GM19455 (cell line): ENCODE data around the gene C1GALT1.
"Not testable (repeated sequence)": the region's sequence is repeated elsewhere in the genome, so short reads cannot be mapped to it uniquely, and the experiment has no call there.

Source experiments
- ATAC-seq: cut with Tn5 transposase; IDR thresholded peaks from one replicate; pipeline ENCODE4 v1.9.1; 2021; ENCODE audit not compliant: unreplicated experiment

C1GALT1 gene

DNA sequence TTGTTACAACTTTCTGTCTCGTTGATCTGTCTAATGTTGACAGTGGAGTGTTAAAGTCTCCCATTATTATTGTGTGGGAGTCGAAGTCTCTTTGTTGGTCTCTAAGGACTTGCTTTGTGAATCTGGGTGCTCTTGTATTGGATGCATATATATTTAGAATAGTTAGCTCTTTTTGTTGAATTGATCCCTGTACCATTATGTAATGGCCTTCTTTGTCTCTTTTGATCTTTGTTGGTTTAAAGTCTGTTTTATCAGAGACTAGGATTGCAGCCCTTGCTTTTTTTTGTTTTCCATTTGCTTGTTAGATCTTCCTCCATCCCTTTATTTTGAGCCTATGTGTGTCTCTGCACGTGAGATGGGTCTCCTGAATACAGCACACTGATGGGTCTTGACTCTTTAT, 17.2 kb downstream of the C1GALT1 start:
- ATAC-seq: not testable (repeated sequence)

DNA sequence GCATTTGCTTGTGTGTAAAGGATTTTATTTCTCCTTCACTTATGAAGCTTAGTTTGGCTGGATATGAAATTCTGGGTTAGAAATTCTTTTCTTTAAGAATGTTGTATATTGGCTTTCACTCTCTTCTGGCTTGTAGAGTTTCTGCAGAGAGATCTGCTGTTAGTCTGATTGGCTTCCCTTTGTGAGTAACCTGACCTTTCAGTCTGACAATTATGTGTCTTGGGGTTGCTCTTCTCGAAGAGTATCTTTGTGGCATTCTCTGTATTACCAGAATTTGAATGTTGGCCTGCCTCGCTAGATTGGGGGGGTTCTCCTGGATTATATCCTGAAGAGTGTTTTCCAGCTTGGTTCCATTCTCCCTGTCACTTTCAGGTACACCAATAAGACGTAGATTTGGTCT, 17.9 kb downstream of the C1GALT1 start:
- ATAC-seq: not testable (repeated sequence)

DNA sequence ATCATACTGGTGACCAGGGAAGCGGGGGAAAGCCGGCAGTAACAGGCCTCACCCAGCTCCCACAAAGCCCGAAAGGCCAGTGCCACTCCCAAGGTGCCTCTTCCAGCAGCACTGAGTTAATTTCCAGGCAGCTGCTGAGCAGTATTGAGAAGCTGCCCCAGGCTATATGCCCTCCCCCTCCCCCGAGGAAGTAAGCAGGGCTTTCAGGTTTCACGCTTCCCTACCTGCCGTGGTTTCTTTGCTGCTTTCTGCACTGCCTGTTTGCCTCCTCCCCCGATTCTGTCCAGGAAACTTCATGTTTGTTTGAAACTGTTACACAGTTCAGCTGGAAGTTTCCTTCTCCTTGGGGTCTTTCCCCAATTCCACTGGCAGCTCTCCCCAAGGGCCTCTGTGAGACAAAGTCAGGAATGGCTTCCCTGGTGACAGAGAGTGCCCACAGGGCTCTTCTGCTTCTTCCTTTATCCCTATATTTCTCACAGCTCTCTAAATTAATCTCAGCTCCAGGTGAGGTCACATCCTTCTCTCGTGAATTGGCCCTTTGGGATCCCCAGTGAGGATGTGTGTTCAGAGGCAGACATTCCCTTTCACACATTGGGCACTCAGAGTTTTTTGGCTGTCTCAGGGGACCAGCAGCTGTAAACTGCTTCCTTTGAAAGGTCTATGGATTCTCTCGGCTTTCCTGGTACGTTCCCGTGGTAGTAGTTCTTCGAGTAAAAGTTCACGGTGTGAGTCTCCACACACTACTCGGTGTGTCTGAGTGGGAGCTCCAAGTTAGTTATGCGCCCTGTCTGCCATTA, 19.4 kb downstream of the C1GALT1 start:
- peak; percentile 98 for ATAC-seq

DNA sequence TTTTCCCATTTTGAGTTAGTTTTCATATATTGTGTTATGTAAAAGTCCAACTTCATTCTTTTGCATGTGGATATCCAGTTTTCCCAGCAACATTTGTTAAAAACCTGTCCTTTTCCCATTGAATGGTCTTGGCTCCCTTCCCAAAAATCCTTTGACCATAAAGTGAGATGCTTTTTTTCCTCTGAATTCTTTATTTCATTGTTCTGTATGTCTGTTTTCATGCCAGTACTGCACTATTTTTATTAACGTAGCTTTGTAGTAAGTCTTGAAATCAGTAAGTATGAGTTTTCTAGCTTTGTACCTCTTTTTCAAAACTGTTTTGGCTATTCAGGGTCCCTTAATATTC, 20.0 kb downstream of the C1GALT1 start:
- no peak for ATAC-seq

DNA sequence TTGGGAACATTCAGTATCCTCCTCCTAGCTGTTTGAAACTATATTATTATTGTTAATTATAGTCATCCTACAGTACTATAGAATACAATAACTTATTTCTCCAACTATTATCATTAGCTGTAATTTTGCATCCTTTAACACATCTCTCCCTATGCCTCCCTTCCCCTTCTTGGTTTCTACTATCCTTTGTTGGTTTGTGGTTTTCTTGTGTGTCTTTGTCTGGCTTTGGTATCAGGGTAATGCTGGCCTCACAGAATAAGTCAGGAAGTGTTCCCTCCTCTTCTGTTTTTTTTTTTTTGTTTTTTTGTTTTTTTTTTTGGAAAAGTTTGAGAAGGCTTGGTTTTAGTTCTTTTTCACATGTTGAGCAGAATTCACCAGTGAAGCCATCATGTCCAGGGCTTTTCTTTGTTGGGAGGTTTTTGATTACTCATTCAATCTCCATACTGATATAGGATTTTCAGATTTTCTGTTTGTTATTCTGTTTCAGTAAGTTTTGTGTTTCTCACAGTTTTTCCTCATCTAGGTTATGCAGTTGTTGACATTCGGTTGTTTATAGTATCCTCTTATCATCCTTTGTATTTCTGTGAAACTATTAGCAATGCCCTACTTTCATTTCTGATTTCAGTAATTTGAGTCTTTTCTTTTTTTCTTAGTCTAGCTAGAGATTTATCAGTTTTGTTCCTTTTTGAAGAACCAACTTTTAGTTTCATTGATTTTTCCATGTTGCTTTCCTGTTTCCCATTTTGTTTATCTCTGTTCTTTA, 21.6 kb downstream of the C1GALT1 start:
- ATAC-seq: no peak

DNA sequence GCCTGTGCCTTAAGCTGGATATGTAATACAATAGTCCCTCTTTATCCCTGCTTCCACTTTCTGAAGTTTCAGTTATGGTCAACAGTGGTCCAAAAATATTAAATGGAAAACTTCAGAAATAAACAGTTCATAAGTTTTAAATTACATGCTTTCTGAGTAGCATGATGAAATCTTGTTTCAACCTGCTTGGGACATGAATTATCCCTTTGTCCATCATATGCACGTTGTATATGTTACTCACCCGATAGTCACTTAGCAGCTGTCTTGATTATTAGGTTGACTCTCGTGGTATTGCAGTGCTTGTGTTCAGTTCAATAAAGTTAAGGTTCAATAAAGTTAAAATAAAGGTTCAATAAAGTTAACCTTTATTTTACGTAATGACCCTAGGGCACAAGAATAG, 25.5 kb downstream of the C1GALT1 start:
- ATAC-seq: no peak

DNA sequence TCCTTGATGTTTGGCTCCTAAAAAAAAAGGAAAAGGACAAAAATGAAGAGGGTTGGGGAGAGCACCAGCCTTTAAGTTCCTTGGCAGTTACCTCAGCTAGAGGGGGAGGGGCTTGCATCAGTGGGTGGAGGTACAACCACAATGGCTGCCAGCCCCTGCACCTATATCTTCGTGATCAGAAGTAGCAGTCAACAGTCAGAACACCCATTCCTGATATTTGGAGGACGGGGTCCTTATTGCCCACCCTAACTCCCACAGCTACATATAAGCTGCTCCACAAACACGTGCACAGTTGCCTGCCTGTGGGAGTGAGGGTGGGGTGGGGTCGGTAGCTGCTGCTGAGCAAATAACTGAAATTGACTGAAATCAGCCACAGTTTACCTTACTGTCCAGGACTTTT, 26.2 kb downstream of the C1GALT1 start:
- no peak for ATAC-seq

DNA sequence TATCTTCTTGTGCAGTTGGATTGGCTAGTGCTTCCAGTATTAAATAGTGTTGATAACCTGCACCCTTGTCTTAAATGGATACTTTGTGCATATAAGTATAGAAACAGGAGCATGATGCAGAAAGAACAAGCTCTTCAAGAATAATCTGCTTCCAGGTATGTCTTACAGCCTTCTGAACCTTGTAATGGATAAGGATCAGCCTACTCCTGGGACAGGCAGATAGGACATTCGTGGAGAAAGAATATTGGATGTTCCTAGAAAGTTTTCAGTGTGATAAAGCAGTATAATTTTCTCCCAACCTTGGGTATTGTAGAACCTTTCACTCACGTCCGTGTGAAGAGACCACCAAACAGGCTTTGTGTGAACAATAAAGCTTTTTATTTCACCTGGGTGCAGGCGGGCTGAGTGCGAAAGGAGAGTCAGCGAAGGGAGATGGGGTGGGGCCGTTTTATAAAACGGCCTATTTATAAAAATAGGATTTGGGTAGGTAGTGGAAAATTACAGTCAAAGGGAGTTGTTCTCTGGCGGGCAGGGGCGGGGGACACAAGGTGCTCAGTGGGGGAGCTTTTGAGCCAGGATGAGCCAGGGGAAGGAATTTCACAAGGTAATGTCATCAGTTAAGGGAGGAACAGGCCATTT, 27.2 kb downstream of the C1GALT1 start:
- ATAC-seq: no peak

DNA sequence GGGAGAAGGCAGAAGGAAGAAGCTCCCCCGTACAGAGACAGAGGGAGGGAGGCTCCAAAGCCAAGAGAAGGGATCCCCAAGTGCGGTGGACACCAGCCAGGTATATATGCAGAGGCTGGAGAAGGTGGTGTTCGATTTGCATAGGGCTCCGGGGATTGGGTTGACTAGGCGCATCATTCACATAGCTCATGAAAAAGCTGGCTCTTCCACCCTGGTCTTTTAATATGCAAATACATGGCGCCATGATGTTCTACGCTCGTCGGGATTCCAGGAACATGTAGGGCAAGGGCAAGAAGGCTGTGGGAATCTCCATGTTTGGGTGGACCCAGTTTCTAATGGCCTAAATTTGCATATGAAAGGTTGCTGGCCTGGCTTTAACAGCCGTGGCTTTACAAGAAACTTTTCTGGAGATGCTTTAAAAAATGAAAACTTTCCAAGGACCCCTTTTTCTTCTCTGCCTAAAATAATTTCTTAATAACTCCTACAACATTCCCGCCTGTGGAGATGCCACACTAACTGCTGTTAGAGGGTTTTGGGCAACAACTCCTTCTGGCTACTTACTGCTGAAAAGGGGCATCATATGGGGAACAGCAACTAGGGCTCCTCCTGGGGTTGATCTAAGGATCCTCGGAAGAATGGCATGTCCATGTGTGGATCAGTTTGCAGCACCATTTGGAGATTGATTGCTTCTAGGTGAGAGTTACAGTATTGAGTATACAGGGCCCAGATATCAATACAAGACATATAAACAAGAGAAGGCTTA, 28.3 kb downstream of the C1GALT1 start:
- no peak for ATAC-seq

DNA sequence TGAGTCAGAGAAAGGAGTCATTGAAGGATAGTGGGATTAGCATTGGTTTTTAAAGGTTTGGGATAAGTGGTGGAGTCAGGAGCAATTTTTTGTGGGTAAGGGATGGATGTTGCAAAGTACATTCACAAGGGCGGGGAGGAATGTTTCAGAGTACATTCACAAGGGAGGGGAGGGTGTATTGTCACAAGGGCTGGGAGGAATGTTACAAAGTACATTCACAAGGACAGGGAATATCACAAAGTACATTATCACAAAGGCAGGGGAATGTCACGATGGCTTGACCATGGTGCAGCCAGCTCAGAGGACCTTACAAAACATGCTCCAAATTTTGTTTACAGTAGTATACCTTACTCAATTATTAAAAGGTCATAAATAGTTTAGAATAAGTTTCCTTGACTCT, 30.3 kb downstream of the C1GALT1 start:
- ATAC-seq: no peak

DNA sequence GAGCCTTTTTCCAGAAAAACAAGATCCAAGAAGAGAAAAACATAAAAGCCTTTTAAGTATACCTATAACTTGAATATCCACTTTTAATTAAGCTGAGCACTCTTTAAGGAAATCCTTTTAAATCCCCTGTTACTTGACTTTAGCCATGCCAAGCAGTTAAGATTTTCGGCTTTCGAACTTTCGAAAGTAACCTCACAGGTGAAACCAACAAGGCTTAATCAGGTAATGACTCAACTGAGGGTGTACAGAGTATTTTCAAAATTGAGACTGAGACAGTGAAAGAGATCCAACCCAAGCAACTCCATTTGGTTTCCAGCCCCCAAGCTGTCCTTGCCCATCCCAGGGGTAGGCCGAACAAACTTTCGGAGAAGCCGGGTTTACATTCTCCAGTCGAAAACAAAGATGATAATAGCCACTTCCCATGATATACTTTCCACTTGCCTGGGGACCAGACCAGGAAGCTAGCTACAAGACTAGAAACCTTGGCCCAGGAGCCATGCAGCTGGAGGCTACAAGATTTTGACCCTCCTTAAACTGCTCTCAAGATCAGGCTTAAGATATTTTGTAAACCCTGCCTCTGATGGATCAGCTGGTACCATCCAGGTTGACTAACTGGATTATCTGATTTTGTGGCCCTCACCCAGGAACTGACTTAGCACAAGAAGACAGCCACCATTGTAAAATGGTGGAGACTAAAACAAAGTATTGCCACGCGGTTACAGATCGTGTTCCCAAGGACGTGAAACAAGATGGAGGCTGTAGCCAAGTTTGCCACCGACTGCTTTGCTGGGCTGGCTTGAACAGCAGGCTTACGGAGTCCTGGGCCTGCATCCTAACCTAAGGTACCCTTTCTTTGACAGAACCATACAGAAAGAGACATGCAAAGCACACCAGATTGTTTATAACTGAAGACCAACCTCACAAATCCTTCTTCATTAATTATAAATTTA, 32.3 kb downstream of the C1GALT1 start:
- no peak for ATAC-seq

DNA sequence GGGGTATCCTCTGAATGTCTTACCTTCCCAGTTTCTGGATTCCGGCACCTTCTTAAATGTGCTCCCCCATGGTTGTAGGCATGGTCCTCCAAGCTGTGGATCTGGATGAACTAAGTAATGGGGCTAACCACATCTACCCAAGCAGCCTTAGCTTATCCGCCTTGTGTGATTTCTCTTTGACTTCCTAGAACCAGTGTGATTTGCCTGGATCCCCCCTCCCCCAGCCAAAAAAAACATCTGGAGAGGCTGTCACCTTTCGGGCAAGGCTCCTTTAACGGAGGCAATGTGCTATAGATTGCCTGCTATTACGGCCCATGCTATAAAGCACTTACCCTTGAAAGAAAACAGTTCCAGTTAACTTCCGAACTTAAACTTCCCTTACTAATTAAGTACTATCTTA, 33.9 kb downstream of the C1GALT1 start:
- no peak for ATAC-seq

DNA sequence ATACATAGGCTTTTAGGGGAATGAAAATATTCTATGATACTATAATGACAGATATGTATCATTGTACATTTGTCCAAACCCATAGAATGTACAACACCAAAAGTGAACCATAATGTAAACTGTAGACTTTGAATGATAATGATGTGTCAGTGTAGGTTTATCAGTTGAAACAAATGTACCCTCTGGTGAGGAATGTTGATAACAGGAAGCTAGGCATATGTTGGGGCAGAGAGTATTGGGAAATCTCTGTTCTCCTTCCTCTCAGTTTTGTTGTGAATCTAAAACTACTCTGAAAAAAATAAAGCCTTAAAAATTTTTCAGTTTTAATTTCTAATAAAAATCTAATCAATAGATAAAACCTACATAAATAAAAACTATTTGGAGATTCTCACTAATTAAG, 36.9 kb downstream of the C1GALT1 start:
- no peak for ATAC-seq

DNA sequence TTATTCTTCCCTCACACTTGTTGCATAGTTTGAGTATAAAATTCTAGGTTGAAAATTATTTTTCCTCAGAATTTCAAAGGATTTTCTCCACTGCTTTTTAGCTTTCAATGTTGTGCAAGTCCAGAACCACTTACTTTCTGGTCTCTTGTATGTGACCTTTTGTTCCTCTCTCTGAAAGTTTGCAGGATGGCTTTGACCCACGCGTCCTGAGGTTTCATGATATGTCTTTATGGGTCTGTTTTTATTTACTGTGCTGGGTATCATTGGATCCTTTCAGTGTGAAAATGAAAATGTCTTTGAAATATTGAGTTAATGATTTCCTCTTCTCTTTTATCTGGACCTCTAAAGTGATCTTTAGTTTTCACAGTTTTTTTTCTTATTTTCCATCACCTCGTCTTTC, 38.5 kb downstream of the C1GALT1 start:
- no peak for ATAC-seq

DNA sequence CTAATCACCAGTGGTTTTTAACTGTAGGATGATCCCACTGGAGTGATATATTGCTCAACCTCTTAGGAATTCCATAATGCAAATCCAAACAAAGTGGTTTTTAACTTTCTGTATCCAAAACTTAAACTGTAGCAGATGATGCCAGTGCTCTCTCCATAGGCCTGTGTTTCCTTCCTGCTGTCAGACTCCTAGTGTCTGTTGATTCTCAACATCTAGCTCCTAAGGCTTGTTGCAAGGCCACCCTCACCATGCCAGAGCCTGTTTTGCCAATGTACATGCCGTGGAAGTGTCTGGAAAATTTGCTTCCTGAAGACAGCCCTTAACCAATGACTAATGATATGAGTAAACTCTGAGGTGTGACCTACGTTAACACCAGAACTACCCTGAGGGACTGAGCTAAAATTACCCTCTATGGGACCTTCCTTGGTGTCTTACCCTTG, 39.3 kb downstream of the C1GALT1 start:
- no peak for ATAC-seq

DNA sequence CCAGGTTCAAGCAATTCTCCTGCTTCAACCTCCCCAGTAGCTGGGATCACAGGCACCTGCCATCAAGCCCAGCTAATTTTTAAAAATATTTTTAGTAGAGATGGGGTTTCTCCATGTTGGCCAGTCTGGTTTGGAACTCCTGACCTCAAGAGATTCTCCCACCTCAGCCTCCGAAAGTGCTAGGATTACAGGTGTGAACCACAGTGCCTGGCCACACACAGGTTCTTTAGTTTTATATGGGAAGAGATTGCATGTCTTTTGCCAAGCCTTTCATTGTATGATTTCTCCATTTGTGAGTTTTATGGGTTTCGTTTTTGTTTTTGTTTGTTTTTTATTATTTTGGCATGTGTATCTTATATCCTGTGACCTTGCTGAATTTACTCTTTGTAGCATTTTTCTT, 40.9 kb downstream of the C1GALT1 start:
- ATAC-seq: no peak

DNA sequence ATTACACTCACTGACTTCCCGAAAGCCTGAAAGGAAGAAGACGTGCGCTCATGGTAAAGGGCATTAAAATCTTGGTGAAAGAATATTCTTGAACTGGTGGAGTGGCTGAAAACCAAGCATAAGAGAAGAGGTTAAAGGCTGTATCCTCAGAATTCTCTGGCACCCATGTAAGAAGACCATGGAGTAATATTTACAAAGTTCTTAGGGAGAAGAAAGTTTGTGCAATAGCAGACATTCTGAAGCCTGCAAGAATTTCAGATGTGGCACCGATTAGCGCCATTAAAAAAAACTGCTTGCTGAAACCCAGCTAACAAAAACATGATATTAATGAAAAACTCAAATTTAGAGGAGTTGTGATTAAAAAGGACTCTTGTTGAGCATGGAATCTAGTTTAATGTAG, 44.1 kb downstream of the C1GALT1 start:
- no peak for ATAC-seq

DNA sequence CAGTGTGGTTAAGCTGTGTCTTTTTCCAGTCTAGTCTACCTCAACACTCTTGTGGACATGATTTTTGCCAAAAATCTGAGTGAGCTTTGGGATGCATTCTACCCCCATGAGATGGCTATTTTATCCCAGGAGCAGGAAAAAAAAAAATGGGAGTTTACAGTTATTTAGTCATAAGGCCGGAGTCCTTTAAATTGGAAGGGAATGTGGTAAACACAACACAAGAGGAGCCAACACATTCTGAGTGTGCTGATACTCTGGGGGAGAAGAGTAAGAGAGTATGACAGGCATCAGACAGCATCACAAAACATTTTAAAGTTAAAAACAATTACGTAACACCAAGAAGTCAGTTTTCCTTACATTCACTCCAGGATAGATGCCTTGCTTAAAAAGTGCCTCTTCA, 46.1 kb downstream of the C1GALT1 start:
- ATAC-seq: no peak

DNA sequence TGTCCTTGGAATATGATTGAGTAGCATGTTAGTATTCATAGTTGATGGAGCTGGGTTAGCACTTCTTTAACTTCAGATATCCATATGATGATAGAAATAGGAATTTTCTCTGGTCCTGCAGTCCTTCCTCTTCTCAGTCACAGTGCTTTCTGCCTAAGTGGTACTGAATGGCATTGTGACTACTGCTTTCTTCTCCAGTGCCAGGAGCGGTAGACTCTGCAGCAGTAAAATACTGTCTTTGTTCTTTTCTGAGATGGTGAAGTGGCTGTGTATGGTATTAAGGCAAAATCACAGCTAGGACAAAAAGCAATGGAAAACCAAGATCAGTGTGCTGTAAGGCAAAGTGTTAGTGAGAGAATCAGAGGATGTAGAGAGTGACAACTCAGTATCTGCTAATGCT, 46.6 kb downstream of the C1GALT1 start:
- ATAC-seq: no peak

DNA sequence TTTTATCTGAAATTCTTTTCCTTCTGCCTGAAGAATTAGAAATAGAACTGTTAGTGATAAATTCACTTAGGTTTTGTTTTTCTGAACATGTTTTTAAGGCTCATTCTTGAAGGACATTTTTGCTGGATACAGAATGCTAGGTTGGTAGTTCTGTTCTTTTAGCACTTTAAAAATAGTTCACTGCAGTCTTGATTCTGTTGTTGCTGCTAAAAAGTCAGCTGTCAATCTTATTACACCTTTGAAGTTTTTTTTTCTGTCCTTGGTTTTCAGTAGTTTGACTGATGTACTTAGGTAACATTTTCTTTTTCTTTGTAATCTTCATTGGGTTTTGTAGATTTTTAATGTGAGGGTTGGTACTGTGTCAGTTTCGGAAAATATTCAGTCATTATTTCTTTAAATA, 48.7 kb downstream of the C1GALT1 start:
- ATAC-seq: no peak
